ENCODE data around the gene SLC25A13.
A peak's percentile ranks its signal among the peaks of the same experiment; 100 is the strongest.

The SLC25A13 gene

DNA sequence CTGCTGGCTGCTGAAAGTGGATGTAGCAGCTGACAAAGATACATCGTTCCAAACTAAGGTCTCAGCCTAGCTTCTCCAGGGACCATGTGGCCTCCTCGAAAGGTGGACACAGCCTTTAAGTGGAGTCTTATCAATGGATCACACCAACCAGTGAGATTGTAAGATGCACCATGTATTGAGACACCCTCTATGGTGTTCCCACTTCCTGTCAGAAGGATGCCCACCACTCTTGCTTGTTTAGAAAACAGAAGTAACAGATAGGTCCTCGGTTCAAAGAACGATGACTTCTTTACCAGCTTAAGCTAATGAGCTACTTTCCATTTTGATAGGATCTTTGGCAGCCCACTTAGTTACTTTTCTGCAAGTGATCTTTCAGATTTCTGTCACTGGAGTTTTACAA, 34.3 kb downstream of the SLC25A13 start:
- no peak for DNase-seq

DNA sequence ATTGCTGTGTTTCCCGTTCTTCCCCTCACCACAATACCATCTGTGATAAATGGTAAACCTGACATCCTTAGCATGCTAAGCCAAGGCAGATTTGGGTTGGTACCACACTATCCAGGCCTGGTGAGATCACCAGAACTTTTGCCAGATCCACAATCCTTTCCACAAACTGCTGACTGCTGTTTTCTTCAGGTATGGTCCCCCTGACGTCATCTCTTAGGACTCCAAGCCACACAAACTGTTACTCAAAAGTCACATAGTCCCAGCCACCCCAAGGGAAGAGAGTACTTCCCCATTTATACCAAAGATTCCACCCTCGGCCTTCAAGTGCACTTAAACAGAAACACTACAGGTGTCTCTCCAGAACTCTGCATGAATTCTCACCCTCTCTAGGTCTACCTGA, 34.8 kb downstream of the SLC25A13 start:
- no peak for DNase-seq

DNA sequence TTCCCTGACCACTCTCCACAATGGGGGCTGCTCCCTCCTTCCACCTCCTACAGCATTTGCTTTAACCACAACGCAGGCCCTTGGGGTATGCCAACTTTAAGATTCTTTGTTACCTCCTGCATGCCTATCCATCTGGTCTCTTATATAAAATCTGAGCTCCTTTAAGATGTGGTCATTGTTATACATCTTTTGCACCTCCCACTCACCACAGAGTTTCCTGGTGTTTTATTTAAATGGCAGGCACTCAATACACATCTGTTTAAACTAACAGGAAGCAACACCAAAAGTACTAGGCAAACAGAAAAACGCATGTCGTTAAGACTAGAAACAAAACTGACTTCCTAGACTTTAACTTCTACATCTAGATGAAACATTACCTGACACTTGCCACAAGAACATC, 36.3 kb downstream of the SLC25A13 start:
- DNase-seq: peak; percentile 28

DNA sequence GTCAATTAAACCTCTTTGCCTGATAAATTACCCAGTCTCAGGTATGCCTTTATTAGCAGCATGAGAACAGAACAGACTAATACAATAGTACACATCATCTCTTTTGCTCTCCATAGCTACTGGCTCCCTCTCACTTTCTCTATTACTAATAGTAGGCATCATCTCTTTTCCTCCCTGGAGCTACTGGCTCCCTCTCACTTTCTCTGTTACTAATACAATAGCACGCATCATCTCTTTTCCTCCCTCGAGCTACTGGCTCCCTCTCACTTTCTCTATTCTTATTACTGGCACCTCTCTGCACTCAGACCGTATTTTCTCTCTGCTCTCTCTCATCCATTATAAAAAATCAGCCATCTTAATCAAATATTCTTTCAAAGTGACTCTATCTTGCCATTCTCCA, 37.1 kb downstream of the SLC25A13 start:
- DNase-seq: no peak

DNA sequence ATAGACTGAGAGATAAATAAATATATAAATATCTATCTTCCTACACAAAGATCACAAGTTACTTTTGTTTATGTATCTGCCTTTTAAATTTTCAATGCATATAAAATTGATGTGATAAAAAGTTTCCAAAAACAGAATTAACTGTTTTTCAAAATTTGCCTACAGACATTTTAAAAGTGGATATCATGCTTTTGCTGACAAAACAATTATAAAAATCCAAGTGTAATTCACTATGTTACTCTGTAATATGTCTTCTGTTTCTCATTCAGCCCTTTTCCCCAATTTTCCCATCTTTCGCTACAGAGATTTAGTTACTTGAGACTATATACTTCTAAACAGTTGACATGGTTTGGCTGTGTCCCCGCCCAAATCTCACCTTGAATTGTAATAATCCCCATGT, 37.7 kb downstream of the SLC25A13 start:
- no peak for DNase-seq

DNA sequence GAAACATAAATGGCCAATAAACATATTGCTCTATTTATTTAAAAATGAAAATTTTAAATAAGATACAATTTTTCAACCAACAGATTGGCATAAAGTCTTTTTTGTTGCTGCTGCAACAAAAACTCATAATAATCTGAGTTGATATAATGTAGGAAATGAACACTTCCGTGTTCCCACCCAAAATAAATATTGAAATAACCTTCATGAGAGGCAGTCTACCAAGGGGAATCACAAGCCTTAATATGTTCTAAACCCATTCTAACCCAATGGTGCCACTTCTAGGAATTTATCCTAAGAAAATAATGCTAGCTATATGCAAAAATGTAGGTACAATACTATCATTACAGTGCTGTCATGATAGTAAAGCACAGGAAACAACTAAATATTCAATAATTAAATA, 39.1 kb downstream of the SLC25A13 start:
- peak; percentile 29 for DNase-seq

DNA sequence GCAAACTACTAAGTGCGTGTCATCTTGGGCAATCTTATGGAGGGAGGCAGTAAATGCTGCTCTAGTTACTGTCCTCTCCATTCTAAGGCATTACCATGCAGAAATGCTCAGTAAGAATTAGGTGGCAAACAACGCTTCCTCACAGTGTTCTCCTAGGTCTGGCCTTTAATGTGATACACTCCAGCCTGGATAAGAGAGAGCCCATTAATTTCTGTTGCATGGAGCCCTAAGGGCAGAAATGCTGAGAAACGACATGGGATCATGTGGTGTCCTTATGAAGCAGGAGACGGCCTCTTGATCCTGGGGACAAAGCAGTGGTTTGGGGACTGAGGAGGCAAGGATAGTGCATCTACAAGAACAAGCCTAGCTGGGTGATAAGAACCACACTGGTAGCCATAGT, 44.0 kb downstream of the SLC25A13 start:
- no peak for DNase-seq

DNA sequence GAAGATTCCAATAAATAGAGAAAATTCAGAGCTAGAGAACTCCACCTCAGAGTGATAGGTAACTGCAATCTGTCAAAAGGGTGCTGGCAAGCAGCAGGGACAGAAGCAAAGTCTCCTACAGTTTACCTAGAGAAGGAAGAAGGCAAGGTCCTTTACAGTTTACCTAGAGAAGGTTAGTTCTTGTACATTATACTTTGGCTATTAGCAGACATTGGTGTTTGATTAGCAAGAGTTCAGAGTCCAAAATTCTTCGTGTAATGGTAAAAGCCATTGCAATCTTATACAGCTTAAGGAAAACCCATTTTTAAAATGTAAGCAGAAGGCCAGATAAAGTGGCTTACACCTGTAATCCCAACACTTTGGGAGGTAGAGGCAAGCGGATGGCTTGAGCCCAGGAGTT, 45.9 kb downstream of the SLC25A13 start:
- DNase-seq: no peak

DNA sequence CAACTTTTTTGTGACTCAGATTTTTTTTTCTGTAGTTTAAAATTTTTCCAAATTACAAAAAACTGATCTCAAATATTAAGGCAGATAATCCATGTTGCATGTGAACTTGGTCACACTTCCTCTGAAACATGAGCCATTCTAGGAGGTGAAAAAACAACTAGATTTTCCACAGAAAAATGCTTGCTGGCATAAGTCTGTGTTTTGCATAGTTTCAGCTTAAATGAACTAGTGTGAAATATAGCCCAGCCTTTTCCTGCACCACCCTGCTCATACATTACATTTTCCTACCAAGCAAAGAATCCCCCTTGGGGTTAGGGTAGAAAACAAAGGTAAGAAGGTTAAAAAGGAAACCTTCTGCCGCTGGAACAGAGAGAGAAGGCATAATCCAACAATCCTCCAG, 48.2 kb downstream of the SLC25A13 start:
- DNase-seq: no peak

DNA sequence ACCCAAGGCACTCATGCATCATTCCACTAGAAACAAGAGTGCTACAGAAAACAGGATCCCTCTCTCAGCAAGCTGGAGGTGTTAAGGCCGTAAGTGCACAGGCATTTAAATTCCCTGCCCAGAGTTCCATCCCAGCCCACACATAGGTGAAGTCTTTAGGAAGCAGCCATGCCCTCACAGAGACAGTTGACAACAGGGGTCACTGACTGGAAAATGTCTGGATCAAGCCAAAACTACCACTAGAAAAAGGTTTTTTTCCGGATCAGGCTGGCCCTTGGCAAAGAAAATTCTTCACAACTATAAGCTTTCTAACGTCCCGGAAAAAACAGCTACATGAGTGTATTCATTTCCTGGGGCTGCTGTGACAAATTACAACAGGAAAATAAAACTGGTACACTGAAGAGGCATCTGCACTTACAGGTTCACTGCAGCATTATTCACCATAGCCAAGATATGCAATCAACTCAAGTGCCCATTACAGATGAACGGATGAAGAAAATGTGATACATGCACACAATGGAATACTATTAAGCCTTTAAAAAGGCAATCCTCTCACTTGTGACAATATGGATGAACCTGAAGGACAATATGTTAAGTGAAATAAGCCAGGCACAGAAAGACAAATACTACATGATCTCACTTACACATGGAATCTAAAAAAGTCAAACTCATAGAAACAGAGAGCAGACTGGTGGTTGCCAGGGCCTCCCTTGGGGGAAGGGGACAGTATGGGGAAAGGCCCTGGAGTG, 52.5 kb downstream of the SLC25A13 start:
- no peak for DNase-seq

DNA sequence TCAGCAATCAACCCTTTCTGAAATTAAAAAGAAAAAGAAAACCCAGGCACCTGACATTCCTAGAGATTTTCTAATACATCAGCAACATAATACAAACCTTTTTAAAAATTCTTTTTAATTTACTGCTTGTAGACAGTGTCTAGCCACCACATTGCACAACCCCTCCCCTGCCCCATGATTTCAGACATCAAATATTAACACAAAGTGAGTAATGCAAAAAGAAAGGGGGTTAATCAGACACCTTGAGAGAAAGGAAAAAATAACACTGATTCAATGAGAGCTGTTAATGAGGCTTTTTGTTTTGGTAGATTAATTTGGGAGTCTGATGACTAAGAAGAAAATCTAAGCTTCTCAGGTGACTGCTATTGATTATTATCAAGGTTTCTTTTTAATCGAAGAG, 55.3 kb downstream of the SLC25A13 start:
- DNase-seq: no peak

DNA sequence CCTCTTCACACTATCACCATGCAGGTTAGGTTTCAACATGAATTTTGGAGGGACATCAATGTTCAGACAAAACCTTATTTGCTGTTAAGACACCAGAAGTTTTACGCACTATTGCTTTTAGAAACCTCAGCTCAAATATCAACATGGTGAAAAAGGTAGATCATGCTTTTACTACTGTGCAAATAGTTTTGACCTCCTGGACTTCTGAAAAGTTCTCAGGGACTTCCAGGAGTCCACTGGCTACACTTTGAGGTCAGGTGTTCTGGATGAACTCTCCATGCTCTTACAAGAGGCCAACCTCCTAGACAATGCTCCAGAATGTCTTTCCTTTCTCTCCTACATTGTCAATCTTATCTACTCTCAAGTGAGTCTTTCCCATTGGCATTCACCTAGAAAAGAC, 55.9 kb downstream of the SLC25A13 start:
- DNase-seq: no peak

DNA sequence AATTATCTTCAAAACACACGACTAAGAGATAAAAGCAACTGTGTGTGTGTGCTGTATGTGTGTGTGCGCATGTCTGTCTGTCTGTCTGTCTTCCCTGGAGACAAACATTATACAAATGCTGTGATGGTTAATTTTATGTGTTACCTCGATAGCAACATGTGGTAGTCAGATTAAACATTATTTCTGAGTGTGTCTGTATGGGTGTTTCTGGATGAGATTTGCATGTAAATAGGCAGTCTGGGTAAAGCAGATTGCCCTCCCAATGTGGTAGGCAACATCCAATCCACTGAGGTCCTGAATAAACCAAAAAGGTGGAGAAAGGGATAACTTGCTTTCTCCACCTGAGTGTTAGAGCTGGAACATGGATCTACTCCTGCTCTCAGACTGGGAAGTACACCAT, 67.9 kb downstream of the SLC25A13 start:
- no peak for DNase-seq

DNA sequence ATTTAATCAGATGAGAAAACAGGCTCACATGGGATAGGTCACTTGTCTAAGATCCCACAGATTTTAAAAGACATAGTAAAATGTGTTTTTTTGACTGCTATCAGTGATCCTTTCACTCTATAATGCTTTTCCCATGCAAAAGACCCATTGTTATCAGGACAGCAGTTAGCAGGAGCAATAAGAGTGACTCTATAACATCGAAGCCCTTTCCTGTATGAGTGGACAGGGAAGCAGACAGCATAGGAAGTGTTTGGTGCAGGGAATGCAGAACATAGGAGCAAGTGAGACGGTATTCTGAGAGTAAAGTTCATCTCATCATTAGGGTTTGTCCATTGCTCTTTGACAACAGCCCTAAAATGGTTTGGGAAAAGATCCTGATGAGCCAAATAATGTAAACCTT, 68.5 kb downstream of the SLC25A13 start:
- no peak for DNase-seq

DNA sequence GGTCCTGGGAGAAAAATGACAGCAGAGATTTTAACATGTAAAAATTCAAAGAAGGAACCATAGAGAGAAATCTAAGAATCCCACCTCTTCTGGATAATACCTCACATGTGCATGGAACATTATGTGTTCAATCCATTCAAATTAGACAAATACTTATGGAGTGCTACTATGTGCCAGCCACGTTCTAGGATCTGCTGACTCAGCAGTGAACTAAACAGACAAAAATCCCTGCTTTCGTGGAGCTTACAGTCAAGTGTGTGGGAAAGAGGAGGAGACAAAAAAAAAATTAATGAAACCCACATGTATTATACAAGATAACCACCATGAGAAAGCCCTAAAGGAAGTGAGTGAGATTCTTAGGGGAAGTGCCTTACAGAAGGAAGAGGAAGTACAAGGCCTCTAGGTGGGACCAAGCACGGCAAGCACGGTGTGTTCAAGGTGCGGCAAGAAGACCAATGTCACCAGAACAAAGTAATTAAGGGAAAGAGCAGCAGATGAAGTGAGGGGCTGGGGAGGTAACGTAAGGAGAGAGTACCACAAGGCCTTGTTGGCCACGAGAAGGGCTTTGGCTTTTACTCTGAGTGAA, 71.0 kb downstream of the SLC25A13 start:
- DNase-seq: no peak

DNA sequence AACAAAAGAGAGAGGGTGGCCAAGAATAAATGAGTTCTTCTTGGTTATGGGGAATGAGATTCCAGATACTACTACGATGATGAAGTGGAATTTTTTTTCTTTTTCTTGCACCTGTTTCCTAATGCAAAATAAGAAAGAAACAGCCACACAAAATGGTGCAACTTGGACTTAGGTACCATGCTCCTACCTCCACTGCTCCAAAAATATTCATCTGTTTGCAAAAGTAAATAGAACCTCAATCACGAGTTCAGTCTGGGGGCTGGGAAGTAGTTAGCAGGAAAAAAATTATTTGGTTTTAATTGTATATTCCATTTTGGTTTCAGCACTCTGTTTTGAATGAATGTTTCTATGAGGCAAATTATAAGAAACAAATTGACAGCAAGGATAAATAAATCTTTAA, 73.5 kb downstream of the SLC25A13 start:
- DNase-seq: no peak

DNA sequence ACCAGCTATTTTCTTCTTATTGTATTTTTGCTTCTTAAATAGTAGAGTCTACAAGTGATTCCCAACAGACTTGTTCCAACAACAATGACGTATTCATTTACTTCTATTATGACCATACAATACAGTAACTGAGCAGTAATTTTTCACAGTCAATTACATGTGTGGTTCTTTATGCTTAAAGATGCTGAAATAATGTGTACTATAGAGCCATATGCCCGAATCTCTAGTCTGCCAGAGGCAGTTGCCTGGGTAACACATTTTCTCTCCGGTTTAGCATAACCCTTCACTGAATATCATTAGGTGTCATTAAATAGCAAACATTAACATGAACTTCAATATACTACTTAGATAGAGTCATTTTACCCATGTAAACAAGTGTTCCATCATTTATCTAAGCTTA, 75.0 kb downstream of the SLC25A13 start:
- no peak for DNase-seq

DNA sequence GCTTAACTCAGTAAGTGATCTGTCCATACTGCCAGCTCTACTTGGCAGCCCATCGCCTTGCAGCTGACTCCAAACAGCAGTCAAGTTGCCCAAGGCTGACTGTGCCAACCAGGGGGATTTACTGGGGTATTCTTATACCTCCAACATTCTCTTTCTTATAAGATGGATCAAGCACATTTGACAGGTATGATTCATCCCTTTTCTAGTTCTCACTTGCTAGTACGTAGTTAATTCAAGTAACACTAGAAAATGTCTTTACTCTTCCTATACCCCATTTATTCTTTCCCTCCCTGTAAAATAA, 77.0 kb downstream of the SLC25A13 start:
- DNase-seq: no peak

DNA sequence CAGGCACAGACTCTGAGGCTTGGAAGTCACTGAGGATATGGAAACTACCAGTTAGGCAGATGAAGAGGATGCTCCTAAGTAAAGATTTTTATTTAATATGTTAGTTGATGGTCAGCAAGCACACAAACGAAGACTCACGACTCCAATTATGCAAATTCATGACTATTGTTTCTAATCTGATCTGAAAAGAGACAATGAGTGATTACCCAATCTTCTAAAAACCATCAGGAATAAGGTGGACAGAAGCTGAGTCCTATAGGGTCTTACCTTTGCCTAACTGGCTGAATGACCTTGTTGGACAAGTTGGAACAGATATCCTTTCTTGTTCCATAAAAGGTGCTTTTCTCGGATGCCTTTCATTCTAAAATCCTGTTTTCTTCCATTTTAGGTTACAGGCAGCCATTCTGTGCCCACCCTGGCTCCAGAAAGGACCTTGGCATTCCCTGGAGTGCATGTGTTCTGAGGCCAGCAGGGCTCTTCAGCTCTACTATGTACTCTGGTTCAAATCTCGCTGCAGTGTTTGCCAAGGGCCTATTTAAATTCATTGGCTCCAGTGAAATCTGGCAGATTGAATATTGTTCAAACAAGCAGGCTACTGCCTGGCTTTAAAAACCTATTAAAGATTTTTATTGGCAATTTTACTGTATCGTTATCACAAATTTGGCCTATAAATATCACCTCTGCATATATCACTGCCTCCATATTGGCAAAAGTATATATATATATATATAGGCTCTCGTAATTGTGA, 77.5 kb downstream of the SLC25A13 start:
- DNase-seq: no peak

DNA sequence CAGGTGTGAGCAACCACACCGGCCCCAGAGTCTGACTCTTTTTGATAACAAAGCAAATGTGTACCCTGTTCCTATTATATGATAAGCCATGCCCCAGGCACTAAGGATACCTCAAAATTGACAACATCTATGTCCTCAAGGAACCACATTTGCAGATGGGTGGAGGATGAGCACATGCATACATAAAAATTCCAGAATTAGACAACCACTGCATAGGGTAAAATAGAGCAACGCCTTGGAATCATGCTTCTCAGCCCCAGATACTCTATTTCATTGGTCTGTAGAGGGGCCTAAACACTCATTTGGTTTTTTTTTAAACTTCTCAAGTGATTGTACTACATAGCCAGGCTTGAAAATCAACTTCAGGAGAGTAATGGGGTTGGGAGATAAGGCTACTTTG, 78.7 kb downstream of the SLC25A13 start:
- DNase-seq: no peak

DNA sequence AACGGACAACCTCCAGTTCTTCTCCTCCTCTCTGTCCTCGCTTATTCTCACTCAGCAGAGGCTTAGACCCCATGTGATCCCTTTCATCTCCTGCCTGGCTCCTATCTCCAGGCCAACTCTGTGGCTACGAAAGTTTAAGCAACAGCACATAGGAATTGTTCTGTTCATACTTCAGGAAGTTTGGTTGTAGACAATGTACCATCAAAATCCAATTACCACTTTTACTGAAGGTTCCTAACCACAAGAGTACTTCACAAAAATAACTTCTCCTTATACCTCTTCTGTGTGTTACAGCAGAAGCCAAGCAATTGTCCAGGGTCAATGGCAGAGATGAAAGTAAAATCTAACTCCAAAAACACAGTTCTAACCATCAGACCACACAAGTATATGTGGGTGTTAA, 80.0 kb downstream of the SLC25A13 start:
- DNase-seq: no peak

DNA sequence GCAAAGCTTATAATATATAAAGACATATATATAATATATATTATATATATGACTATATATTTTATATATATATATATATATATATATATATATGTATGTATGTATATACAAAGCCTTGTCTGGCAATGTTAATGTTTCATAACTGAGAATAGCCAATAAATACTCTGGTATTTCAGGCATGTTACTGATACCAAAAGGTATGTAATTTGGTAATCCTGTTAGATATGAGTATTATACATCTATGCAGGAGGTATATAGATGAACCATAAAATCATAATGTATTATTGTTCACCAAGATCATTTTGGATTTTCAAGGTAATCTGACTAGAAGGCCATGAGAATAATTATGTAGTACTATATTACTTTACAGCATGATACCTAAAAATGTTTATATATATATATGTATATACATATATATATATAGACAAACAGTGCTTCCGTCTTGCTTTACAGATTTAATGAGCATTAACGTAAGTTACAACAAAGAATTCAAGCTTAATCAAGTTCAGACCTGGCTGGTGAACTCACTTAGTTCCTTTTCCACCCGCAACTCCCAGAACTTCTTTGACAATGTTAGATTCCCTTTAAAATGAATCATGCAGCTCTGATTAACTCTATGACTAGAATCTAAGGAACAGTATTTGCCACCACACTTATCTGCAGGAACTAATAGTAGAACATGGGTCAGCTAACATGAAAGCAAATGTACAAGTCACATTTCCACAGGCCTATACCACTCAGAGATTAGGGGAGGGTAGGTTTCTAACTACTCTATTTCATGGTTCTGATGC, 82.7 kb downstream of the SLC25A13 start:
- no peak for DNase-seq

DNA sequence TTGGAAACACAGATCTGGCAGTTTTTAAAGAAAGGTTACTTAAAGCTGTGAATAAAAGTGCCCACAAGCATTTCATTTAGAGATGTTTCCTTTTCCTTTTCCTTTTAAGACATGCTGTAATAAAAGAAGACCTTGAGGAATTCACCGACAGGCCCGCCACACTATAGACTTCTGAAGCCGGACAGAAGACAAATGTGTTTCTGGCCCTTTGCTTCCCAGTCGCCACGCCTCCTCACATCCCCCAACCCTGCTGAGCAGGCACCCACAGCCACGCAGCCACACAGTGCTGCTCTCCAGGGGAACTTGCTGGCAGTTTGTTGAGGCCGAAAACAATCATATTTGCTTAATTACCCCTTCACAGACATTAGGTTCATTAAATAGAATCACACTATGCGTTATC, 83.4 kb downstream of the SLC25A13 start:
- no peak for DNase-seq

DNA sequence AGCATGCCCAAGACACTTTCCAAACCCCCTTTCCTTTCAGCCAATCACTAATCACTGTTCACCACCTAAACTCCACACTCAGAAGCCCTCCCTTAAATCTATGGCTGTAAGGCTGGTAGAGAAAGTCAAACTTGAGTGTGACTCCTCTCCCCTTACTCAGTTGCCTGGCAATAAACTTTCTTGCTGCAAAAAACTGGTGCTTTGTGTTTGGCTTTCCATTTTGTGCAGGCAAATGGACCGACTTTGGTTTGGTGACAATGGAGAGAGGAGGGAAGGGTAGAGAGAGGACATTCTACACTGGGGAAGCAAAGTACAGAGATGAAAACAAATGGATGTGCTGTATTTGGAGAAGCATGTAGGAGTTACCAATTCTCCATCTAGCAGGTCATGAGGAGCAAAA, 84.9 kb downstream of the SLC25A13 start:
- no peak for DNase-seq

Measured in DMS53 (cell line).